ENCODE results near the gene DNAL1. TPM values are rescaled to one million over a fixed set of nuclear protein-coding genes. Genes with fewer than 3 reads are reported as not detected.

Gene DNAL1
- total RNA-seq, 1 donor from 2014 or later: 13.1 TPM

DNA sequence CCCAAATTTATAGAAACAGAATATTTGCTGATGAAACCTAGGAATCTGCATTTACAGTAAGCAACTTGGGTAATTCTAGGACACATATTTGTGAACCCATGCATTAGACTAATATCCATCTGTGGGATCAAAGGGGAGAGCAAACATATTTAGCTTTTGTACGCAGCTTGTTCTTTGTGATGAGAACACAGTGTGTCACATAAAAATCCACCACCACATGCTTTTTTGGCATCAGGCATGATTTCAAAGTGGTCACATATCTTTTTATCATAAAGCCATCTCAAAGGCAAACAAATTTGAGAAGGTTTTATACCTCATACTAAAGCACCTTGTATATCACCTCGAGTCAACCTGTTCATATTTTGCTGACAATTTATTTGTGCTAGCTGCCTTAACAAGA is 15.7 kb downstream of the DNAL1 start:
- no peaks in the 10 kb centered on the region for H3K9me3 Mint-ChIP-seq (ENCODE audit: unreplicated experiment)
- H3K27me3 Mint-ChIP-seq (ENCODE audit: unreplicated experiment): no peaks in the 10 kb centered on the region

DNA sequence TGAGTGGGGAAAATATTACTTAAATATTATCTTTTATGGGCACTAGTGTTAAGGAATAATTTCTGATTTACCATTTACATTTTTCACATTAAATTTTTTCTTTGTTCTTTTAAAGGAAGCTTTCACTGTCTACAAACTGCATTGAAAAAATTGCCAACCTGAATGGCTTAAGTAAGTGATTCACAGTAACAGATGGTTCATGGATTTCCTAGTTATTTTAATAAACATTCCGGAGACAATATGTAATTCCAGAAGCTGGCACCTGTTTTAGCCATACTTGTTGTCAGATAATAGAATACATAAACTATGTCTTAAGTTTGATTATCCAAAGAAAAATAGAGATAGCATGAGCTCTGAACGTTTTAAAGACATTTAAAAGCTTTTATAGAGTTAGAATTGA is 17.1 kb downstream of the DNAL1 start:
- Mint-ChIP-seq H3K9me3 (ENCODE audit: unreplicated experiment) (no peaks in the 10 kb centered on the region), H3K27ac (ENCODE audit: unreplicated experiment) (no peak overlapping the region), H3K27me3 (ENCODE audit: unreplicated experiment) (no peaks in the 10 kb centered on the region), H3K36me3 (ENCODE audit: low read depth, unreplicated experiment) (peaks cover 6% of the 10 kb centered on the region), H3K4me3 (ENCODE audit: unreplicated experiment) (no peak overlapping the region), H3K4me1 (ENCODE audit: unreplicated experiment) (no peaks in the 10 kb centered on the region)
- DNase-seq (ENCODE audit: low spot score): no peak
- TF ChIP-seq, protein P1, sequence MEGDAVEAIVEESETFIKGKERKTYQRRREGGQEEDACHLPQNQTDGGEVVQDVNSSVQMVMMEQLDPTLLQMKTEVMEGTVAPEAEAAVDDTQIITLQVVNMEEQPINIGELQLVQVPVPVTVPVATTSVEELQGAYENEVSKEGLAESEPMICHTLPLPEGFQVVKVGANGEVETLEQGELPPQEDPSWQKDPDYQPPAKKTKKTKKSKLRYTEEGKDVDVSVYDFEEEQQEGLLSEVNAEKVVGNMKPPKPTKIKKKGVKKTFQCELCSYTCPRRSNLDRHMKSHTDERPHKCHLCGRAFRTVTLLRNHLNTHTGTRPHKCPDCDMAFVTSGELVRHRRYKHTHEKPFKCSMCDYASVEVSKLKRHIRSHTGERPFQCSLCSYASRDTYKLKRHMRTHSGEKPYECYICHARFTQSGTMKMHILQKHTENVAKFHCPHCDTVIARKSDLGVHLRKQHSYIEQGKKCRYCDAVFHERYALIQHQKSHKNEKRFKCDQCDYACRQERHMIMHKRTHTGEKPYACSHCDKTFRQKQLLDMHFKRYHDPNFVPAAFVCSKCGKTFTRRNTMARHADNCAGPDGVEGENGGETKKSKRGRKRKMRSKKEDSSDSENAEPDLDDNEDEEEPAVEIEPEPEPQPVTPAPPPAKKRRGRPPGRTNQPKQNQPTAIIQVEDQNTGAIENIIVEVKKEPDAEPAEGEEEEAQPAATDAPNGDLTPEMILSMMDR (IDR thresholded peaks at IDR 0.05; ENCODE audit: unreplicated experiment): no peak

More for the DNA sequence above, 15.7 kb downstream of the DNAL1 start:
- Mint-ChIP-seq H3K27ac (ENCODE audit: unreplicated experiment) (no peak overlapping the region), H3K4me1 (ENCODE audit: unreplicated experiment) (no peaks in the 10 kb centered on the region), H3K4me3 (ENCODE audit: unreplicated experiment) (no peak overlapping the region), H3K36me3 (ENCODE audit: low read depth, unreplicated experiment) (peaks cover 6% of the 10 kb centered on the region)
- DNase-seq (ENCODE audit: low spot score): no peak
- TF ChIP-seq, protein P1 (IDR thresholded peaks at IDR 0.05; ENCODE audit: unreplicated experiment): no peak

DNA sequence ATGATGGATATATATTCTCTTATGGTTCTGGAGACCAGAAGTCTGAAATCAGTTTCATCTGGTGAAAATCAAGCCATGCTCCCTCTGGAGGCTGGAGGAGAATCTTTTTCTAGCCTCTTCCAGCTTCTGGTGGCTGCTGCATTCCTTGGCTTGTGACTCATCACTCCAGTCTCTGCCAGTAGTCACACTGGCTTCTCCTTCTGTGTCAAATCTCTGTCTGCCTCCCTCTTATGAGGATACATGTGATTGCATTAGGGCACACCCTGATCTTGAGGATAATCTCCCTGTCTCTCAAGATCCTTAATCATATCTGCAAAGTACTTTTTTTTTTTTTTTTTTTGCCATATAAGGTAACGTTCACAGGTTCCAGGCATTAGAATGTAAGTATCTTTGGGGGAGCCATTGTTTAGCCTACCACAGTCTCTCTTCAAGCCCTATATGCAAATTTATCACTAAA is 17.7 kb downstream of the DNAL1 start:
- H3K36me3 Mint-ChIP-seq (ENCODE audit: low read depth, unreplicated experiment): peaks cover 6% of the 10 kb centered on the region
- H3K4me1 Mint-ChIP-seq (ENCODE audit: unreplicated experiment): no peaks in the 10 kb centered on the region
- no peak overlapping the region for H3K27ac Mint-ChIP-seq (ENCODE audit: unreplicated experiment)
- DNase-seq (ENCODE audit: low spot score): no peak
- H3K9me3 Mint-ChIP-seq (ENCODE audit: unreplicated experiment): no peaks in the 10 kb centered on the region
- no peak overlapping the region for H3K4me3 Mint-ChIP-seq (ENCODE audit: unreplicated experiment)
- no peaks in the 10 kb centered on the region for H3K27me3 Mint-ChIP-seq (ENCODE audit: unreplicated experiment)
- TF ChIP-seq, protein P1 (IDR thresholded peaks at IDR 0.05; ENCODE audit: unreplicated experiment): no peak

DNA sequence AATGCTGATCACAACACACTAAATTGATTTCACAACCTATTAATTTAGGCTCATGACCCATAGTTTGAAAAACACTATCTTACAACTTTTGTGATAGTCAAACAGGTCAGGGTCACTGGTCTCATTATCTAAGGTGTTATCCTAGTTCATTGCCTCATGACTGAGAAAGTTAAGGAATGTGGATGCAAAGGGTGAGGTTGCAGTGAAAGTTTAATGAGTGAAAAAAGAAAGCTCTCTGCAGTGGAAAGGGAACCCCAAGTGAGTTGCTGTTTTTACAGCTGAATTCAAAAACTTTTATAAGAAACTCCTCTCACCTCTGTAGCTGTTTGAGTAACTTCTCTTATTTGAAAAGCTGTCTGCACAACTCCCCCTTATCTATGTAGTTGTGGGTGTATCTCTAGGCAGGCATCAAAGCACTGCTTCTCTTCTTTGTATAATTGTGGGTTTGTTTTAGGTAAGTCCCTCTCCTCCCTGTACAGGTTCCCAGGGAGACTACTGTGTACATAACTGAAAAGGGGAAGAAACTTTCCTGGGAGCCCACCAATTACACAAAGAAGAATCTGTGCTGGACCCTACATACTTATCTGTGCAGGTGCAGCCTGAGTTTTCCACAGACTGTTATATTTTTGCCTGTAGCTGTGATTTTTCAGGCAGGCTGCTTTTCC is 18.9 kb downstream of the DNAL1 start:
- H3K4me3 Mint-ChIP-seq (ENCODE audit: unreplicated experiment): no peak overlapping the region
- TF ChIP-seq, protein P1 (IDR thresholded peaks at IDR 0.05; ENCODE audit: unreplicated experiment): no peak
- no peak for DNase-seq (ENCODE audit: low spot score)
- H3K9me3 Mint-ChIP-seq (ENCODE audit: unreplicated experiment): no peaks in the 10 kb centered on the region
- H3K4me1 Mint-ChIP-seq (ENCODE audit: unreplicated experiment): no peaks in the 10 kb centered on the region
- no peak overlapping the region for H3K27ac Mint-ChIP-seq (ENCODE audit: unreplicated experiment)
- peaks cover 6% of the 10 kb centered on the region for H3K36me3 Mint-ChIP-seq (ENCODE audit: low read depth, unreplicated experiment)
- H3K27me3 Mint-ChIP-seq (ENCODE audit: unreplicated experiment): no peaks in the 10 kb centered on the region

DNA sequence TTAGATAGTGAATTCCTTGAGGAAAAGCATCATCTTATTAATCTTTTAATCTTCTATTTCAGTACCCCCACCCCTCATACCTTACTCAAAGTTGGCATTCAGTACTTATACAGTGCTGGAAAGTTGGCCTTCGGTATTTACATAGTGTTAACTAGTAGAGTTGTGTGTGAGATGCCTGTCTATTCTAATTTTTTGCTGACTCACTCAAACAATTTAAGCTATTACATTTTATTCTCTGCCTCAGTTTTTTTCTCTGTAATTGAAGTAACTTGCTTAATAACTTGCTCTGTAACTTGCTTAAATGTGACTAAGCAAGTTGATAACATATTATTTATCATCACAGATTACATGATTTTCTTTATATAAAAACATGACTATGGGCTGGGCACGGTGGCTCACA is 20.3 kb downstream of the DNAL1 start:
- no peak overlapping the region for H3K27ac Mint-ChIP-seq (ENCODE audit: unreplicated experiment)
- H3K27me3 Mint-ChIP-seq (ENCODE audit: unreplicated experiment): no peaks in the 10 kb centered on the region
- peaks cover 6% of the 10 kb centered on the region for H3K36me3 Mint-ChIP-seq (ENCODE audit: low read depth, unreplicated experiment)
- TF ChIP-seq, protein P1 (IDR thresholded peaks at IDR 0.05; ENCODE audit: unreplicated experiment): no peak
- DNase-seq (ENCODE audit: low spot score): no peak
- H3K9me3 Mint-ChIP-seq (ENCODE audit: unreplicated experiment): no peaks in the 10 kb centered on the region
- H3K4me1 Mint-ChIP-seq (ENCODE audit: unreplicated experiment): no peaks in the 10 kb centered on the region
- no peak overlapping the region for H3K4me3 Mint-ChIP-seq (ENCODE audit: unreplicated experiment)

Data from endothelial cell (in vitro differentiated cells).